Naive thymus-derived CD4-positive, alpha-beta T cell (primary cell): ENCODE measurements around the gene NUTM2E. TPM values are rescaled to one million over a fixed set of nuclear protein-coding genes. Genes with fewer than 3 reads are reported as not detected.
"Not testable (repeated sequence)": the region's sequence is repeated elsewhere in the genome, so short reads cannot be mapped to it uniquely, and the experiment has no call there.

Experiments
- ATAC-seq: fragments of 150-1000 bp; cut with Tn5 transposase; 2 replicates; pipeline ENCODE4 v1.10.0; 2021; ENCODE audit warnings: mild to moderate bottlenecking, moderate library complexity
- CTCF ChIA-PET: fragments of 350-600 bp; sonication (Branson Sonifier 250); formaldehyde crosslinking; loops from one replicate; lab custom pipeline; 2021; ENCODE audit warnings: antibody characterized with exemption; lab: Charles Lee
- POLR2A ChIA-PET: fragments of 350-600 bp; sonication (Branson Sonifier 250); formaldehyde crosslinking; loops from one replicate; lab custom pipeline; 2021; ENCODE audit warnings: antibody characterized with exemption, inconsistent platforms; lab: Charles Lee
- DNase-seq, 9 donors: peaks; one replicate each; pipeline versions ENCODE4 v3.0.0 to v3.0.0-alpha.2; 2020 to 2022; ENCODE audit warnings: mixed read lengths in 1 of 9
- H3K27ac ChIP-seq: one replicate; pipeline ENCODE4 v1.7.0; 2013; ENCODE audit warnings: mild to moderate bottlenecking, low read depth, low read length, moderate library complexity
- H3K27me3 ChIP-seq, 2 donors: one replicate each; pipeline ENCODE4 v1.7.0; 2013; ENCODE audit warnings: low read length in 2 of 2, mild to moderate bottlenecking in 2 of 2, moderate library complexity in 2 of 2; ENCODE audit not compliant: control insufficient read depth in 2 of 2, insufficient read depth in 2 of 2
- H3K36me3 ChIP-seq, 3 experiments: 1 replicate in 2 of 3; 2 replicates in 1 of 3; pipeline ENCODE4 v1.7.0; 2013; ENCODE audit warnings: low read length in 3 of 3, mild to moderate bottlenecking in 3 of 3, moderate library complexity in 1 of 3; ENCODE audit not compliant: insufficient read depth in 3 of 3, control insufficient read depth in 2 of 3
- H3K4me1 ChIP-seq, 2 donors: one replicate each; pipeline ENCODE4 v1.7.0; 2013; ENCODE audit warnings: low read length in 2 of 2, mild to moderate bottlenecking in 2 of 2, moderate library complexity in 1 of 2; ENCODE audit not compliant: control insufficient read depth in 2 of 2, insufficient read depth in 2 of 2
- H3K4me3 ChIP-seq: 2 replicates; pipeline ENCODE4 v1.7.0; 2013; ENCODE audit warnings: mild to moderate bottlenecking, low read length
- H3K9me3 ChIP-seq, 3 experiments: 1 replicate in 2 of 3; 2 replicates in 1 of 3; pipeline ENCODE4 v1.7.0; 2013; ENCODE audit warnings: low read length in 3 of 3; ENCODE audit not compliant: control insufficient read depth in 2 of 3
- H3K27ac Mint-ChIP-seq, 9 donors: one replicate each; pipeline ENCODE4 v1.8.0; 2020 to 2022; ENCODE audit warnings: mixed read lengths in 9 of 9, mild to moderate bottlenecking in 8 of 9, moderate library complexity in 5 of 9, inconsistent platforms in 2 of 9
- H3K27me3 Mint-ChIP-seq, 5 donors: one replicate each; pipeline ENCODE4 v1.8.0; 2021 to 2022; ENCODE audit warnings: mixed read lengths in 5 of 5, mild to moderate bottlenecking in 1 of 5
- H3K36me3 Mint-ChIP-seq, 5 donors: one replicate each; pipeline ENCODE4 v1.8.0; 2020 to 2022; ENCODE audit warnings: mixed read lengths in 5 of 5, mild to moderate bottlenecking in 3 of 5, inconsistent platforms in 1 of 5
- H3K4me1 Mint-ChIP-seq, 7 donors: one replicate each; pipeline ENCODE4 v1.8.0; 2020 to 2022; ENCODE audit warnings: mixed read lengths in 7 of 7, mild to moderate bottlenecking in 3 of 7, inconsistent platforms in 1 of 7
- H3K4me3 Mint-ChIP-seq, 10 donors: one replicate each; pipeline ENCODE4 v1.8.0; 2020 to 2022; ENCODE audit warnings: mild to moderate bottlenecking in 10 of 10, mixed read lengths in 10 of 10, moderate library complexity in 6 of 10, inconsistent platforms in 2 of 10
- H3K9me3 Mint-ChIP-seq, 11 donors: one replicate each; pipeline ENCODE4 v1.8.0; 2020 to 2022; ENCODE audit warnings: mixed read lengths in 11 of 11, mild to moderate bottlenecking in 4 of 11, inconsistent platforms in 1 of 11, moderate library complexity in 1 of 11
- intact Hi-C, 2 donors: fragments of 100-400 bp; cut with micrococcal nuclease; formaldehyde crosslinking; loops; one replicate each; pipeline ENCODE4 v1.15.1; 2023
- polyA plus RNA-seq, 2 donors: library from polyadenylated mRNA; unstranded; fragments of 300-500 nt; fragmentation: Illumina TruSeq; gene quantifications; one replicate each; pipeline ENCODE4 v1.2.3, GENCODE V29; 2021
- total RNA-seq, 6 experiments: library from RNA in 5 of 6; stranded (reverse) in 5 of 6; gene quantifications; 1 replicate in 5 of 6; 2 replicates in 1 of 6; pipeline ENCODE4 v1.2.3 and lab custom pipeline; 2021 to 2026

Gene NUTM2E
- total and polyA plus RNA-seq, 7 experiments from 2014 or later: 0.12 to 0.89 (median 0.49) TPM; not detected in 2

DNA sequence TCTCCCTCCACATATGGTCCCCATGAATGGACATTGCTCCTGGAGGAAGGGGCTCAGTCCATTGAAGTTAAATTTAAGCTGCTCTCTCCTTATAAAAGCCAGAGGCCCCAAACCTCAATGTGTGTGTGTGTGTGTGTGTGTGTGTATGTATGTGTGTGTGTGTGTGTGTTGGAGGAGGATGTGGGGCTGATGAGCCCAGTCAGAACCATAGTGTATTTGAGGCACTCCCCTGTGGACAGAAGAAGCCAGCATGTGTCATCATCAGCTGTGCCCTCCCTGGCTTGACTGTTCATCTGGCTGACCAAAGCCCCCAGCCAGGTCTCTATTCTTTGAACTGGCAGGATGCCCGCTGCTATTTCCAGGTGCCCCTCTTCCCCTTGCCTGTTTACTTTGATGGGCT lies 35.7 kb downstream of the NUTM2E start:
- H3K4me1 ChIP-seq, H3K36me3 Mint-ChIP-seq, H3K27me3 ChIP-seq, H3K36me3 ChIP-seq, H3K4me3 ChIP-seq, POLR2A ChIA-PET, CTCF ChIA-PET, H3K9me3 ChIP-seq, ATAC-seq, H3K9me3 Mint-ChIP-seq, H3K4me1 Mint-ChIP-seq, H3K27ac ChIP-seq, H3K27ac Mint-ChIP-seq, H3K4me3 Mint-ChIP-seq, intact Hi-C loops, H3K27me3 Mint-ChIP-seq: not testable (repeated sequence)
- DNase-seq: peak in 3 of 9 donors; percentile 1 to 3 (median 3)

GRCh38 chr10:79862803-79863202 lies 36.3 kb downstream of the NUTM2E start:
- H3K27ac Mint-ChIP-seq, H3K4me1 Mint-ChIP-seq, H3K4me1 ChIP-seq, POLR2A ChIA-PET, H3K36me3 Mint-ChIP-seq, H3K4me3 ChIP-seq, CTCF ChIA-PET, H3K36me3 ChIP-seq, intact Hi-C loops, ATAC-seq, DNase-seq, H3K4me3 Mint-ChIP-seq, H3K9me3 ChIP-seq, H3K27me3 ChIP-seq, H3K27ac ChIP-seq, H3K9me3 Mint-ChIP-seq, H3K27me3 Mint-ChIP-seq: not testable (repeated sequence)

DNA sequence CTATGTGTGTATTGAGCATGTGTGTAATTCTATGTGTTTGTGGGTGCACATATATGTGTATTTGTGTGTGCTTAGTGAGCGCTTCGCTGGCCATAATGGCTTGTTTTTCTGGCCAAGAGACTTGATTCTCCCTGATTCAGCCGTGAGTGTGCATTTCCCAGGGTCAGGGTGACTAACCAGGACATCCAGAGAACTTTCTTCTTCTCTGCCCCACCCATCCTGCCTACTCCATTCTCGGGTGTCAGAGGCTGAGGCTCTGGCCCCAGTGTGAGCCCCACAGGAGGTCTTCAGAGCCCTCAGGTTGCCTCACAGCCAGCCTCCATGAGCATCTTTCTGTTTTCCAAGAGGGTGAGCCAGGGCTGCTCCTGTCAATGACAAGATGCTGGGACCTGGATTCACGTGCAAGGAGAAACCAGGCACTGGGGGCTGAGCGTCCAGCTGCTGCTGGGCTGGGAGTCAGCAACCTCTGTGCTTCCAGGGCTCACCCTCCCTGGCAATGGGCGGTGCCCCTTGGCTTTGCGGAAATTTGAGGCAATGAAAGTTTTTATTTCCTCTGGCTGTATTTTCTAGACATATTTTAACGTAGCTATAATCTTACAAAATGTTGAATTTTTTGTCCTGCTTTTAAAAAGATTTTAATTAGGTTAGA lies 40.5 kb downstream of the NUTM2E start:
- H3K27ac Mint-ChIP-seq, H3K4me1 ChIP-seq, H3K4me1 Mint-ChIP-seq, POLR2A ChIA-PET, H3K4me3 ChIP-seq, ATAC-seq, H3K27me3 Mint-ChIP-seq, H3K27me3 ChIP-seq, H3K4me3 Mint-ChIP-seq, CTCF ChIA-PET, H3K9me3 Mint-ChIP-seq, H3K36me3 Mint-ChIP-seq, DNase-seq, H3K36me3 ChIP-seq, intact Hi-C loops, H3K27ac ChIP-seq, H3K9me3 ChIP-seq: not testable (repeated sequence)

DNA sequence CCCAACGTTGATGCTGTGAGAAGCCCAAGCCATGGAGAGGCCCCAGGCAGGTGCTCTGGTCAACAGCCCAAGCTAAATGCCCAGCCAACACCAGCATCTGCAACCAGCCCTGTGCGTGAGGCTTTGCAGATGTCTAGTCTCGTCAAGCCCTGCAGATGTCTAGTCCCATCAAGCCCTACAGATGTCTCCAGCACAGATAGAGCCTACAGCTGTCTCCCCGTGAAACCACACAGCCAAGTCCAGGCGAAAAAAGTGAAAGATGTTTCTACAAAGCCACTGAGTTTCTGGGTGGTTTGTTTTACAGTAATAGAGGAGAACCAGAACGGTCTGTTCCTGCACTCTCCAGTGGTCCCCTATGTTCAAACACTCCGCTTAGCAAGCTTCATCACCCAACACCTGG lies 41.5 kb downstream of the NUTM2E start:
- intact Hi-C loops, H3K36me3 ChIP-seq, H3K4me3 Mint-ChIP-seq, CTCF ChIA-PET, H3K27me3 ChIP-seq, H3K4me3 ChIP-seq, H3K4me1 Mint-ChIP-seq, H3K27me3 Mint-ChIP-seq, H3K27ac ChIP-seq, ATAC-seq, H3K4me1 ChIP-seq, H3K9me3 ChIP-seq, H3K36me3 Mint-ChIP-seq, DNase-seq, H3K27ac Mint-ChIP-seq, H3K9me3 Mint-ChIP-seq, POLR2A ChIA-PET: not testable (repeated sequence)

- H3K4me1 ChIP-seq, H3K27me3 ChIP-seq, H3K27ac Mint-ChIP-seq, H3K36me3 Mint-ChIP-seq, H3K4me1 Mint-ChIP-seq, H3K36me3 ChIP-seq, H3K4me3 Mint-ChIP-seq, ATAC-seq, CTCF ChIA-PET, H3K9me3 ChIP-seq, H3K27me3 Mint-ChIP-seq, H3K9me3 Mint-ChIP-seq, POLR2A ChIA-PET, DNase-seq, H3K27ac ChIP-seq, H3K4me3 ChIP-seq, intact Hi-C loops: not testable (repeated sequence)
Measured at GRCh38 chr10:79869439-79870097, 43.0 kb downstream of the NUTM2E start.

DNA sequence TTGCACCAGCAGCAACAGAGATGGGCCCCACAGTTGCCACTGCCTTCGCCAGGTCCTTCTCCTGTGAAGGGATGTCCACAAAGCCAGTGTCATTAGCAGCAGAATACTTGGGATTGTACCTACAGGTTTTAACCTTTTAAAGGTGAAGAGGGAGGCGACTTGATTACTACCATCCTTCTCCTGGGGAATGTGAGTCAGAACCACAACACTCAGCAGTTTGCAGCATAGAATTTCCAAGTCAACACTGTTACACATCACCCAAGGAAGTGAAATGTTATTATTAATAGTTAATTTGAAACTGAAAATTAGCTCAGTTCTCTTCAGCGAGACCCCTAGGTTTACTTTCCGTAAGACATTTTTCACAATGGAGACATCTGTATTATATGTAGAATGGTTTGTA lies 45.2 kb downstream of the NUTM2E start:
- H3K27me3 ChIP-seq, H3K27ac Mint-ChIP-seq, H3K4me3 Mint-ChIP-seq, CTCF ChIA-PET, ATAC-seq, H3K4me3 ChIP-seq, intact Hi-C loops, H3K4me1 Mint-ChIP-seq, H3K27me3 Mint-ChIP-seq, H3K9me3 Mint-ChIP-seq, H3K27ac ChIP-seq, H3K9me3 ChIP-seq, H3K36me3 Mint-ChIP-seq, H3K36me3 ChIP-seq, POLR2A ChIA-PET, DNase-seq, H3K4me1 ChIP-seq: not testable (repeated sequence)
